HPDE6-E6E7 (cell line): ENCODE results near the gene PTTG1.
"Not testable (repeated sequence)": the region's sequence is repeated elsewhere in the genome, so short reads cannot be mapped to it uniquely, and the experiment has no call there.

ENCODE experiments used
- DNase-seq: peaks from one replicate; pipeline ENCODE4 v3.0.0; 2011; ENCODE audit warnings: missing footprints; ENCODE audit errors: extremely low spot score

Gene PTTG1

GRCh38 chr5:160423099-160423498 is 1.4 kb downstream of the PTTG1 start:
- DNase-seq = peak; percentile 49

GRCh38 chr5:160427607-160428006 is 6.0 kb downstream of the PTTG1 start:
- DNase-seq = no peak

GRCh38 chr5:160432196-160432595 is 10.5 kb downstream of the PTTG1 start:
- DNase-seq = no peak

- no peak for DNase-seq
These were observed 11.1 kb downstream of the PTTG1 start for GRCh38 chr5:160432787-160433186.

GRCh38 chr5:160434022-160434531 is 12.4 kb downstream of the PTTG1 start:
- DNase-seq = peak; percentile 33

GRCh38 chr5:160435532-160435931 is 13.9 kb downstream of the PTTG1 start:
- no peak for DNase-seq

GRCh38 chr5:160436017-160436416 is 14.4 kb downstream of the PTTG1 start:
- DNase-seq = no peak

- DNase-seq = not testable (repeated sequence)
These were observed 15.0 kb downstream of the PTTG1 start for GRCh38 chr5:160436661-160437060.

GRCh38 chr5:160437271-160437670 is 15.6 kb downstream of the PTTG1 start:
- DNase-seq = no peak

GRCh38 chr5:160438316-160439204 is 16.9 kb downstream of the PTTG1 start:
- peak; percentile 57 for DNase-seq

GRCh38 chr5:160439205-160439600 is 17.5 kb downstream of the PTTG1 start:
- DNase-seq = peak; percentile 85

GRCh38 chr5:160441311-160441781 is 19.7 kb downstream of the PTTG1 start:
- DNase-seq = no peak

- no peak for DNase-seq
These were observed 21.3 kb downstream of the PTTG1 start for GRCh38 chr5:160442824-160443431.

GRCh38 chr5:160444407-160444806 is 22.8 kb downstream of the PTTG1 start:
- DNase-seq = no peak

GRCh38 chr5:160445132-160445531 is 23.5 kb downstream of the PTTG1 start:
- DNase-seq = no peak

GRCh38 chr5:160445751-160446150 is 24.1 kb downstream of the PTTG1 start:
- no peak for DNase-seq

- DNase-seq = no peak
These were observed 27.2 kb downstream of the PTTG1 start for GRCh38 chr5:160448886-160449285.

GRCh38 chr5:160449458-160449857 is 27.8 kb downstream of the PTTG1 start:
- DNase-seq = no peak

- no peak for DNase-seq
These were observed 28.7 kb downstream of the PTTG1 start for GRCh38 chr5:160450164-160450932.

- no peak for DNase-seq
These were observed 29.6 kb downstream of the PTTG1 start for GRCh38 chr5:160451281-160451680.

GRCh38 chr5:160452036-160452435 is 30.4 kb downstream of the PTTG1 start:
- DNase-seq = no peak

GRCh38 chr5:160452795-160453194 is 31.1 kb downstream of the PTTG1 start:
- DNase-seq = no peak
